ENCODE results near the gene ITGB1BP1.

ITGB1BP1 gene

DNA sequence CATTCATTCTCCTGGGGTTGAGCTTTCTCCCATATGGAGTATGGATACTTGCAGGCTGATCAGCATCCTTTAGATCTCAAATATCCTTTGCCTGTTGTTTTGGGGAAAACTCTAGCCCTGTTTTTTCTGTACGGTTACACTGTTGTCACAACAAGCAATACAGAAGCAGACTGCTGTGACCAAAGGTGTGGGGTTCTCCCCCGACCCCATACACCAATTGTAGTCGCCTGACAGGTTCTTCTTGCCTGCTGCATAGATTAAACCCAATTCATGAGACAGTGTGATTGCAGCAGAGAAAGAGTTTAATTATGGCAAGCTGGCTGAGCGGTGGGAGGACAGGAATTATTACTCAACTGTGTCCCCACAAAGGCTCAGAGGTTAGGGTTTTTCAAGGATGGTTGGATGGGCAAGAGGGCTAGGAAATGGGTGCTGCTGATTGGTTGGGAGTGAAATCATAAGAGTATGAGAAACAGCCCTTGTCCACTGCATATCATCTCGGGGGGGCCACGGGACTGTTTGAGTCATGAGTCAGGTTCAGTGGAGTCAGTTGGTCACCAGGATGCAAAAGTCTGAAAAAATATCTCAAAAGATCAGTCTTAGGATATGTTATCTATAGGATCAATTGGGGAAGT is 40.6 kb downstream of the ITGB1BP1 start:
- DNase-seq (ENCODE audit: insufficient read length) (no peak), FAIRE-seq (no peak)
- TF ChIP-seq POLR2AphosphoS5 (IDR thresholded peaks at IDR 0.05; ENCODE audit: low read depth, low read length) (no peak), POLR2A (IDR thresholded peaks at IDR 0.05; ENCODE audit: low read depth, low read length) (no peak), TAF1 (IDR thresholded peaks at IDR 0.05; ENCODE audit: borderline replicate concordance, low read depth, low read length) (no peak)

DNA sequence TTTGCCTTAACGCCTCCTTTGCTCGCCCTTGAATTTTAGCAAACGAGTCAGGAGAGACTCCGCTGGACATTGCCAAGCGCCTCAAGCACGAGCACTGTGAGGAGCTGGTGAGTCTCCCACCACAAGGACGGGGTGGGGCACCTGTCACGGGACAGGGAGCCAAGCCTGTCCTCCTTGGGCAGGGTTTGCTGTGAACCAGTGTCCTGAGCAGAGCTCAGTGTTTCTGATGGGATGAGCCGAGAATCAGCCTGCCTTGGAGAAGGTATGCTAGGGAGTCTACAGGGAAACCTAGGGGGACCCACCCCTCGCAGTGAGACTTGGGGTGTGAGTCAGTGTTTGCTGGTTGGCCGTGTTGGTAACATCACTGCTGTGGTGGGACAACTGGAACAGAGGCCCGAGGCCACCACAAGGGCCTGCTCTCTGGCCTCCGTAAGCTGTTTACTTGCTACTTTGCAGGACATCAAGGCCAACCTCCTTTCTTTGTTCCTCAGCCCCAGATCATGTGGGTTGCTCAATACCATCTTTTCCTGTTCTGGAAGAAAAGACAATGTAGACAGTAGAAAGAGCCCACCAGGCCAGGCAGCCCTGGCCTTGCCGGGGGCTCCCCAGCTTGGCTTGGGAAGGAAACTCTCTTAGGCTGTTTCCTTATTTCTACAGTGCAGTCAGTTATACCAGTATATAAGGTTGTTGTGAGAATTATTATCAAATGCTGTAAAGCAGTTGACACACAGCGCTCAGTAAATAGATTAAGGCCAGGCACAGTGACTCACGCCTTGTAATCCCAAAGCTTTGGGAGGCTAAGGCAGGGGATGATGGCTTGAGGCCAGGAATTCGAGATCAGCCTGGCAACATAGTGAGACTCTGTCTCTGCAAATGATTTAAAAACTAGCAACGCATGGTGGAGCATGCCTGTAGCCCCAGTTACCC is 42.4 kb downstream of the ITGB1BP1 start:
- DNase-seq (ENCODE audit: insufficient read length), result no peak
- no peak for FAIRE-seq
- no peak for TF ChIP-seq POLR2AphosphoS5 (IDR thresholded peaks at IDR 0.05; ENCODE audit: low read depth, low read length)
- TF ChIP-seq TAF1 (IDR thresholded peaks at IDR 0.05; ENCODE audit: borderline replicate concordance, low read depth, low read length), result no peak
- TF ChIP-seq POLR2A (IDR thresholded peaks at IDR 0.05; ENCODE audit: low read depth, low read length), result no peak

DNA sequence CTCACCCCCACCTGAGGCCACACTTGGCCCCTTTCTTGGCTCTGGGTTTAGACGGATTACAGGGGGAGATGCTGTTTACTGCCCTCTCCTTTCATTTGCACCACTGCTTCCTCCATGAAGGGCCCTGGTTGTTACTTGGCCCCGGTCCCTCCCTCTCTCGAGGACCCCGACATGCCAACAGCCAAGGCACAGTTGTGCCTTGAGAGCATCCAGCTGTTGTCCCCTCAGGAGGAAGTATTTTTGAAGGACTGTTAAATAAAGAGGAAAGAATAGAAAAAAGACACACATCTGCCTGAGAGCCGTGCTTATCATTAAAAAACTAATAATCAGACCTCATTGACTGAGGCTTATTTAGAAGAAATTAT is 44.0 kb downstream of the ITGB1BP1 start:
- TF ChIP-seq TAF1 (IDR thresholded peaks at IDR 0.05; ENCODE audit: borderline replicate concordance, low read depth, low read length) (no peak), POLR2AphosphoS5 (IDR thresholded peaks at IDR 0.05; ENCODE audit: low read depth, low read length) (no peak)
- DNase-seq (ENCODE audit: insufficient read length) (no peak), FAIRE-seq (no peak)

DNA sequence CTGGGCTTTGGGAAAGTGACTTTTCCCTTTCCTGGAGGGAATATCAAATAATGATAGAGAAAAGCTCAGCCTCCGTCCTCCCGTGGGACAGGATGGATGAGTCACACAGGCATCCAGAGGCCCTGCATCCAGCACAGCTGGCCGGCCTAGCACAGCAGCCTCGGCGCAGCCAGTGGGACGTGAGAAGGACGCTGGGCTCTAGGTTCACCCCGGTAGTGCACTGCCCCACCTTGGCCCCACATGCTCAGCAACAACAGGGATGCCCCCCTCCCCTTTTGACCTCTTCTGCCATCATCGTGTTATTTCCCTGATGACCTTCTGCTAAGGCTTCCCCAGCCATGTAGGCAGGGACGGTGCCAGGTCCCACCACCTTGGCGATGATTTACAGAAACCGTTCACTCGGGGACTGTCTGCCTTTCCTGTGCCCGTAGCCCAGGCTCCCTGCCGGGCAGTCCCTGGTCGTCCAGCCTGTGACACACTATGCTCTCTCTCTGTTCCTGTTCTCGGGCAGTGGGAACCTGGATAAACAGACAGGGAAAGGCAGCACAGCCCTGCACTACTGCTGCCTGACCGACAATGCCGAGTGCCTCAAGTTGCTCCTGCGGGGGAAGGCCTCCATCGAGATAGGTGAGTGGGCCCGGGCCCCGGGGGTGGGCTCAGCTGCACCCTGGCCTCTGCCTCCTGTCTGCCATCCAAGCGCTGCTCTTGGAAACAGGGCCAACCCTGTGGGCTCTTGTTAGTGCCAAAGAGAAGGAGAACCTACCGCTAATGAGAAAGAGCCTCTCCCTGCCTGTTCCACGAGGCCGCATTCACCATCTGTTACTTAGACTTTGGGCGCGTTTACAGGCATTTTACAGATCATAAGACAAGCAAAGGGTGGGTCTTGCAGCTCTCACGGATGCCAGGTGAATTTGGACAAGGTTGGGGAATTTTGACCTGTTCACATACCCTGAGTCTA is 44.6 kb downstream of the ITGB1BP1 start:
- no peak for DNase-seq (ENCODE audit: insufficient read length)
- FAIRE-seq, result no peak
- TF ChIP-seq POLR2AphosphoS5 (IDR thresholded peaks at IDR 0.05; ENCODE audit: low read depth, low read length), result no peak
- TF ChIP-seq POLR2A (IDR thresholded peaks at IDR 0.05; ENCODE audit: low read depth, low read length), result no peak
- no peak for TF ChIP-seq TAF1 (IDR thresholded peaks at IDR 0.05; ENCODE audit: borderline replicate concordance, low read depth, low read length)

DNA sequence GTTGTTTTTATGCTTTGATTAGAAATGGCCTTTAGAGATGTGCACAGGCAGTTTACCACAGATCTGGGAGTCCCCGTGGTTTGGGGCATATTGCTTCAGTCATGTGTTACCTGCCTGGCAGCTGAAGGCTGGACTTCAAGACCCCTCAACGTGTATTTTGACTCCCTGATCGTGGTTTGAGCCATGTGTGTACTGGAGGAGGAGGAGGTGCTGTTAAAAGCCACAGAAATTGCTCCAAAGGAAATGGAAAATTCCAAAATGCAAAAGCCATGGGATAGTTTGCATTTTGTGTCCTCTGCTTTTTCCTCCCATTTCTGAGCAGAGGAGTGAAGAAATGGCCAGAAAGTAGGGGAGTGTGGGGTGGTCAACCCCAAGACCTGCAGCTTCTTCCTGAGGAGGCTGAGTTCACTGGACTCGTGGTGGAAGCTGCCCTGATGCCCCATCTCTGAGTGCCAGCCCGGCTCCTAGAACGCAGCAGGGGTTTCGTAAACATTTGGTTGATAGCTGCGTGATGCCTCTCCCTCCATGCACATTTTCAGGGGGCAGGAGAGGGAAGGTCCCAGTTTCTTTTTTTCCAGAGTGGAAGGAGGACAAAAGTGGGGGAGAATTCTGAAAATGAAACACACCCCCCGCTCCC is 45.7 kb downstream of the ITGB1BP1 start:
- FAIRE-seq, result no peak
- TF ChIP-seq POLR2A (IDR thresholded peaks at IDR 0.05; ENCODE audit: low read depth, low read length) (no peak), POLR2AphosphoS5 (IDR thresholded peaks at IDR 0.05; ENCODE audit: low read depth, low read length) (no peak), TAF1 (IDR thresholded peaks at IDR 0.05; ENCODE audit: borderline replicate concordance, low read depth, low read length) (no peak)
- no peak for DNase-seq (ENCODE audit: insufficient read length)

DNA sequence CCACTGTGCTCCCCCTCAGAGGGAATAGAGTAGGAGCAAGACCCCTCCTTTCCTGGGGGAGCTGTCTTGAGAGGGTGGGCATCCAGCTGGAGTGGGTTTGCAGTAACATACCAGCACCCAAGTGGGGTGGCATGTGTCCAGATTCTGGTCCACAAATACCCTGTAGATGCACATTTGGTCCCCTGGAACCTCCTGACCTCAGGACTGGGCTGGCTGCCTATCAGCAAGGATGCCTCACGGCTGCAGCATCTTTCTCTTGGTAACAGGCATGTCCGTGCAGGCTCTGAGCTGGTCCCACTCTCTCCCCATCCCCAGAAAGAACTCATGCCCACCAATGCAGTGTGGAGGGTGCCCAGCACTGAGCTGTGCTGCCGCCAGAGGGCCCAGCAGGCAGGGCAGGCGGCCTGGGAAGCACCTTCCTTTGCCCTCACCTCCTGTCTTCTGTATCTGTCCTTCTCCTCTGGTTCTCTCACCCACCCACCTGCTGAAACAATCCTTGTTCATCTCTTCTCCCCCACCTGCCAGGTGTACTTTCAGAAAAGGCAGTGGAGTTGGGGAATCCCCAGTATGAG is 47.4 kb downstream of the ITGB1BP1 start:
- TF ChIP-seq TAF1 (IDR thresholded peaks at IDR 0.05; ENCODE audit: borderline replicate concordance, low read depth, low read length), result no peak
- TF ChIP-seq POLR2AphosphoS5 (IDR thresholded peaks at IDR 0.05; ENCODE audit: low read depth, low read length), result no peak
- TF ChIP-seq POLR2A (IDR thresholded peaks at IDR 0.05; ENCODE audit: low read depth, low read length), result no peak
- FAIRE-seq (peak; percentile 90), DNase-seq (ENCODE audit: insufficient read length) (peak; percentile 40)

DNA sequence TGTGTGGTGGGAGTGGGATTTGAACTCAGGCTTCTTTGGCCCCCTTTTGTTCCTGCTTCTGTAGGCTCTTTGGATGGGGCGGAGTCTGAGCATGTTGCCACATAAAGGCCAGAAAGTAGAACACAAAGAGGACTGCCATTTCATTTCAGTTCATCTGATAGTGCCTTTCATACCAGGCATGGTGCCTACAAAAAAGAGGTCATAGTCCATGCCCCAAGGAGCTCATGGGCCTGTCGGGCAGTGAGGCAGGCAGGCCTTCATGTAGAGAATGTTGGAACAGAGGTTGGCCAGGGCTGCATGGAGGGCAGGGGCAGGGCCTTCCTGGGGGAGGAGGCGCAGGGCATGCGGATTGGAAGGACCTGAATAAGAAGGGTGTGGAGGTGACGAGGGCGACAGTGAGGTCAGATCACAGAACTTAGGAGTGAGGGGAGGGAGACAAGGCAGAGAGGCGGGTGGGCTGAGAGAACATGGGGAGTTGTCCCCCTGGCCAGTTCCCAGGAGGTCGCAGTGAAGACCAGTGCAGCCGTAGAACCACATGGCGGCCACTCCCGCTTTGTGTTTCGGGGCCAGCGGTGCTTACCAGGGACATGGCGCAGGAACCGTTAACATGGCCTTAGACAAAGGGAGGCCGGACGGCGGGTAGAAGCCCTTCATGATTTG is 49.1 kb downstream of the ITGB1BP1 start:
- no peak for FAIRE-seq
- TF ChIP-seq POLR2A (IDR thresholded peaks at IDR 0.05; ENCODE audit: low read depth, low read length) (no peak), POLR2AphosphoS5 (IDR thresholded peaks at IDR 0.05; ENCODE audit: low read depth, low read length) (no peak), TAF1 (IDR thresholded peaks at IDR 0.05; ENCODE audit: borderline replicate concordance, low read depth, low read length) (no peak)
- no peak for DNase-seq (ENCODE audit: insufficient read length)

DNA sequence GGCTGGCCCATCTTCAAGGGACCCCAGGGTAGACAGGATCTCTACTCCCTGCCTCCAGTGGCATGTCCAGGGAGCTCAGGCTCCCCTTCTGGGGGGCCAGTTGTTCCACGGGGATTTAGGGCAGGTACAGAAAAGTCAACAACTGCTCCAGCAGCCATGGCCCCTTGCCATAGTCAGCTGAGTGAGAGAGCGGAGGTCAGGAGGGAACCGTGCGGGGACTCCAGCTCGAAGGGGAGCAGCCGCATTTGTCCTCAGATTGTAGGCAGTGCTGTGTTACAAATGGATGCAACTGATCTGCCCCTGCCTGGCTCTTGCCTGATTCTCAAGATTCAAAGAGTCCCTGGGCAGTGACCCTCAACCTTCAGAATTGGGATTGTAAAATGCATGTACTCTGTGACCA is 49.9 kb downstream of the ITGB1BP1 start:
- DNase-seq (ENCODE audit: insufficient read length), result no peak
- no peak for TF ChIP-seq POLR2A (IDR thresholded peaks at IDR 0.05; ENCODE audit: low read depth, low read length)
- no peak for TF ChIP-seq TAF1 (IDR thresholded peaks at IDR 0.05; ENCODE audit: borderline replicate concordance, low read depth, low read length)
- TF ChIP-seq POLR2AphosphoS5 (IDR thresholded peaks at IDR 0.05; ENCODE audit: low read depth, low read length), result no peak
- FAIRE-seq, result no peak

DNA sequence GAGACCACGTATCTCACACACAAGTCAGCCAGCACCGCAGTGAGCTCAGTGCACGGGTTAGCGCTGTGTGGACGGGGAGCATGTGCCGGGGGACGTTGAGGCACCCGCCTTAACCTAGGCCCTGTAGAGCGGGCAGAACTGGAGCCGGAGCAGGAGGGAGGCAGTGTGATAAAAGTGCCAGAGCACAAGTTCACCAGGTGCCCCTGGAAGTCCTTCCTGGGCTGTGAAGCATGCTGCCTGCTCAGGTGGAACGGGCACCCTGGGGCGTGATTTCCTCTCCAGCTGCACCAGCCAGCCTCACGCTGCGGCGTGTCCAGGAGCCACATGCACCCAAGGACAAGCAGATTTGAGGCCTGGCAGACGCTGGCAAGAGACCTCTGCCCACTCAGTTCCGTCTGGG is 50.3 kb downstream of the ITGB1BP1 start:
- DNase-seq (ENCODE audit: insufficient read length) (no peak), FAIRE-seq (no peak)
- TF ChIP-seq POLR2AphosphoS5 (IDR thresholded peaks at IDR 0.05; ENCODE audit: low read depth, low read length) (no peak), TAF1 (IDR thresholded peaks at IDR 0.05; ENCODE audit: borderline replicate concordance, low read depth, low read length) (no peak), POLR2A (IDR thresholded peaks at IDR 0.05; ENCODE audit: low read depth, low read length) (no peak)

DNA sequence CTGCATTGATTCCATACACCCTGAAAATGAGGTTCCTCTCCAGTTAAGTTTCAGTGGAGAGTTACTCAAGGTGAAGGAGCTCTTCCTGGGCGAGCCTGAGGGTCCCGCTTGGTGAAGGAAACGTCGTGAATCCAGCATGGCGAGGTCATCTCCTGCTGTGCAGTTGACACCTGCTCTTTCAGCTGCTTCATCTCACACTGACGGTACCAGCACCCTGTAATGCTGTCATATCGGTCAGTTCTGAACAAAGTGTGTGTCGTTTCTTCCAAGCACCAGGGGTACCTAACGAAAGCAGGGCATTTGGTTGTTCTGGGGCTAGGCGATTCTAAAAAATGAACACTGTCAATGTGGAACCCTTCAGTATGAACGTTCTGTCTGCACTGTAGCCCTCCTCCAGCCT is 52.6 kb downstream of the ITGB1BP1 start:
- peak; percentile 76 for FAIRE-seq
- TF ChIP-seq POLR2AphosphoS5 (IDR thresholded peaks at IDR 0.05; ENCODE audit: low read depth, low read length) (no peak), POLR2A (IDR thresholded peaks at IDR 0.05; ENCODE audit: low read depth, low read length) (no peak), TAF1 (IDR thresholded peaks at IDR 0.05; ENCODE audit: borderline replicate concordance, low read depth, low read length) (no peak)
- no peak for DNase-seq (ENCODE audit: insufficient read length)
